RPMI8226 (cell line): ENCODE results near the gene PUSL1.

Experiments
- DNase-seq: peaks from one replicate; pipeline ENCODE4 v3.0.0-alpha.2; 2015

Gene PUSL1

GRCh38 chr1:1280782-1281481 lies 27.5 kb upstream of the PUSL1 start:
- no peak for DNase-seq

DNA sequence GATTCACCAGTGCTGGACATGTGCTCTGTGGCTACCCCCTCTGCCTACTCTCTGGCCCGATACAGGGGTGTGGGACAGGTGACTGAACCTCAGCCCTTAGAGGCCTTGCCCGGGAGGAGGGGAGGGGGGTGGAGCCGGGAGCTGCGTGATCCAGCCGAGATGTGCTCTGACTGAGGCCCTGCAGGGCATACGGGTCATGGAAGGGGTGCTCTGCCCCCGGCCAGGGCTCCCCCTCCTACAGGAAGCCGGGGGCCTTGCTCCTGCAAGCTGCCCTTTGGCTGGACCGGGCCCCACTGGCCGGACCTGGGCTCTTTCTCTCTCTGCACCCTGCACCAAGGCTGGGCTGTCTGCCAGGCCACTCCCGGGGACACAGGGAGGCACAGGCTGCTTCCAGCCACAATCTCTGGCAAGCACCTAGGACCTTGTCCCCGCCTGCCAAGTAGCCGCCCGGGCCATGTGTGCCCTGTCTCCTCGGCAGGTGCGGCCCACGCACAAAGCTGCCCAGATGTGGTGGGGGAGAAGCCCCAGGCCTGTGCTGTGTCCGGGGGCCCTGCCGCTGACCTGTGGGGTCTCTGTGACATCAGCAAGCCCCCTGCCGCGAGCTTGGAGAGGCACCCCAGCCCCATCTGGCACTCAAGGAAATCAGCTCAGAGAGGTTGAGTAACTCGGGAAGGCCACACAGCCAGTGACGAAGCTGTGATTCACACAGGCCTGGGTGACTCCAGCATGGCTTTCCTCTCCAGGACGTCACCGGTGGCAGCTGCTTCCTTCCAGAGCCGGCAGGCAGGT lies 26.7 kb upstream of the PUSL1 start:
- peak; percentile 70 for DNase-seq

DNA sequence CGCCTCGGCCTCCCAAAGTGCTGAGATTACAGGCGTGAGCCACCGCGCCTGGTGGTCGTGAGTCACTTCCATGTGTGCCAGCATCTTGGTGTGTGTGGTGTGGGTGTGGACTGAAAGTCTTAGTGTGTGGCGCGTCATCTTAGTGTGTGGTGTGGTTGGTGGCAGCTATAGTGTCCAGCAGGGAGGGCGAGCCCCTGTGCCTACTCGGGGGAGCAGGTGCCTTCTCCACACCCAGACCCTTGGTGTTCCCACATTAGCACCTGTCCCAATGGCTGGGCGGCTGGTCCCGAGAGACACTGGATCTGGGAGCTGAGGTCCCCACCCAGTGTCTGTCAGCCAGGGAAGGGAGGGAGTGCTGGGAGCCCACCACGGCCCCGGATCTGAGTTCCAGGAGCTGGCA lies 25.4 kb upstream of the PUSL1 start:
- DNase-seq = no peak

- DNase-seq = peak; percentile 54
Measured at GRCh38 chr1:1283821-1284220, 24.6 kb upstream of the PUSL1 start.

GRCh38 chr1:1284221-1285101 lies 23.9 kb upstream of the PUSL1 start:
- DNase-seq = no peak

DNA sequence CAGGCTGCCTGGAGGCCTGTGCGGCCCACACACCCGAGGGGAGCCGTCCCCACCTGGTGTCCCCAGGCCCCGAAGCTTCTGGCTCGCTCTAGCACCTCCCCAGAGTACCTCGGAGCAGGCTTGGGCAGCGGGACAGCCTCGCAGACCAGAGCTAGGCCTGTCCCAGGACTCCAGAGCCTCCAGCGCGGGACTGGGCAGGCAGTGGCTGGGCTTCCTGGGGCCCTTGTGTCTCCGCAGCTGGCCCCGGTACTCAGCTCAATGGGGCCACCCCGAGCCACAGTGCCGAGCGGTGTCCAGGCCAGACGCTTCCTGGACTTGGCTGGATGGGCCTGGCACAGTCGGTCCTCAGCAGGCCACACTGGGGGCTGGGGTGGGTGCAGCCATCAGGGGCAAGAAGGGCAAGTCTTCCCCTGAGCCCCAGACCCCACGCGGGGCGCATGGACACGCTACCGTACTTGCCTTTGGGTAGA lies 23.3 kb upstream of the PUSL1 start:
- no peak for DNase-seq

DNA sequence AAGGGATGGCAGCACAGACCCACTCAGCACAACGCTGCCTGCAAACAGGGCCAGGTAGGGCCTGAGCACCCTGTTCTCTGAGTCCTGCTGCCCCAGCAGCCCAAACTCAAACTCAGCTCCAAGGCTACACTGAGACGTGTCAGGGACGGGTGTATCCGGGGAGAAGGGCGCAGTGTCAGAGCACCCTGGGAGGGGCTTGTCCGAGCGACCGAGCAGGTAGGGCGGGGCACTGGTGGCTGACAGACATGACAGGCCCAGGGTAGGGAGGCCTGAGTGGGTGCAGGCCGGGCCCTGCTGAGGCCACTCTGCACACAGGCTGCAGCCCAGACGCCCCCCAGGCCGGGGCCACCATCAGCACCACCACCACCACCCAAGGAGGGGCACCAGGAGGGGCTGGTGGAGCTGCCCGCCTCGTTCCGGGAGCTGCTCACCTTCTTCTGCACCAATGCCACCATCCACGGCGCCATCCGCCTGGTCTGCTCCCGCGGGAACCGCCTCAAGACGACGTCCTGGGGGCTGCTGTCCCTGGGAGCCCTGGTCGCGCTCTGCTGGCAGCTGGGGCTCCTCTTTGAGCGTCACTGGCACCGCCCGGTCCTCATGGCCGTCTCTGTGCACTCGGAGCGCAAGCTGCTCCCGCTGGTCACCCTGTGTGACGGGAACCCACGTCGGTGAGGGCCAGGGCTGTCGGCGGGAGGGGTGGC lies 22.6 kb upstream of the PUSL1 start:
- DNase-seq = no peak

- DNase-seq = no peak
Measured at GRCh38 chr1:1286313-1287261, 21.8 kb upstream of the PUSL1 start.

GRCh38 chr1:1287288-1288110 lies 20.9 kb upstream of the PUSL1 start:
- DNase-seq = no peak

GRCh38 chr1:1290238-1290731 lies 18.1 kb upstream of the PUSL1 start:
- DNase-seq = peak; percentile 84

- peak; percentile 83 for DNase-seq
Measured at GRCh38 chr1:1291023-1291528, 17.3 kb upstream of the PUSL1 start.

DNA sequence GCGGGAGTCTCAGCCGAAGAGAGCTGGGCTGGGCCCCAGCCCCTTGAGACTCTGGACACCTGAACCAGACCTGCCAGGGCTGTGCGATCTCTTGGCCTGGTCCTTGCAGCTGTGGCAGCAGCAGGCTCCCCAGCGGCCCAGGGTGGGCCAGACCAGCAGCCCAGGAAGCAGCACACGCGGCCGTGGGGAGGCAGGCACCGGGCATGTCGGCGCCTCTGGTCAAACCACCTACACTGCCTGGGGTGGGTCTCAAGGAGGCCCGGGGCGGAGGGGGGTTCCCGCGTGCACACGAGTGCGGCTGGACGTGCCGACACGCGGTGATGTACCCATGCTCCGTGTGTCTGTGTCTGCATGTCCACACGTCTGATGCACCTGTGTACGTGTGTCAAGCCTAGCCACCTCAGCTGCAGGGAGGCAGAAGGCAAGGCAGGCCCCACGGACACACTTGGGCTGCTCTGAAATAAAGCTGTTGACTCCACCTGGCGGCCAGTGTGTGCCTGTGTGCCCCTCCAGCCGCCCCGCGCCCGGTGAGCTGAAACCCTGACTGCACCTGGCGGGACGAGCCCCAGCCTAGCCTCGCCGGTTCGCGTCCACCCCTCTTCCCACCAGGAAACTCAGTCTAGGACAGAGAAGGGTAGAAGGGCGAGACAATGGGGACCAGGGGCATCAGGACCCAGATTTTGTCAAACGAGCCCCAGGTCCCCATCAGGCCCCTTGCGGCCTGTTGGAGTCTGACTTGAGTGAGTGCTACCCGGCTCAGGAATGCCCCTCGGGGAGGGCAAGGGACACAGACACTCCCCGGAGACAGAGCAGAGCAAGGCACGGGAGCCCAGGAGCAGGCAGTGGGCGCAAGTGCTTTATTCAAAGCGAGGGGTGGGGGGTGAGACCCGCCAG lies 16.6 kb upstream of the PUSL1 start:
- peak; percentile 95 for DNase-seq

GRCh38 chr1:1292442-1292779 lies 16.0 kb upstream of the PUSL1 start:
- no peak for DNase-seq

DNA sequence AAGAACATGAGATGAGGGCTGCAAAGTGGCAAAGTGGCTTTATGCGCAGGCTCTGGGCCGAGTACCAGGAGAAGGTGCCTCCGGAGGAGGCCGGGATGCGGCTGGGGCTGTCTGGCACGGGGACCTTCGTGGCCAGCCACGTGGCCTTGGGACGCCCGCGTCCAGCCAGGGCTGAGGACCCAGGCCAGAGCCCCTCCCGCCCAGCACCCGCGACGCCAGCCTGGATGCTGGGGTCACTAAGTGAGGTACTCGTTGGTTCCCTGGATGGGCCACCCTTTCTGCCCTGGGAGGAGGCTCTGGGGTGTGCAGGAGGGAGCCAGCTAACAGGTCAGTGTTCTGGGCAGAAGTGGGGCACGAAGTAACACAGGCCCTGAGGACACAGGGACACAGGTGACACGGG lies 15.5 kb upstream of the PUSL1 start:
- DNase-seq = no peak

- DNase-seq = no peak
Measured at GRCh38 chr1:1293263-1294249, 14.8 kb upstream of the PUSL1 start.

GRCh38 chr1:1294250-1294890 lies 14.0 kb upstream of the PUSL1 start:
- DNase-seq = no peak

- no peak for DNase-seq
Measured at GRCh38 chr1:1295154-1295923, 13.1 kb upstream of the PUSL1 start.
